HepG2 (cell line): Measurements from ENCODE around the gene ZNF213. TPM values are rescaled to one million over a fixed set of nuclear protein-coding genes. Genes with fewer than 3 reads are reported as not detected.

ENCODE experiments used
- AHR ChIP-seq: IDR thresholded peaks from 2 replicates; pipeline ENCODE4 v1.6.1; 2018; ENCODE audit warnings: missing genetic modification reagents, missing compliant biosample characterization
- CREB1 ChIP-seq, 2 experiments: fragments of 450-650 bp in 1 of 2; IDR thresholded peaks; 2 replicates each; pipeline ENCODE4 v1.6.1; 2016 to 2017; ENCODE audit warnings: control low read depth in 1 of 2, mild to moderate bottlenecking in 1 of 2, missing compliant biosample characterization in 1 of 2, missing genetic modification characterization in 1 of 2
- DPF2 ChIP-seq: sonication (generic); formaldehyde crosslinking; IDR thresholded peaks from 2 replicates; pipeline ENCODE4 v1.4.0; 2020; ENCODE audit warnings: mild to moderate bottlenecking, low read depth, missing genetic modification reagents, borderline replicate concordance
- GZF1 ChIP-seq: sonication (generic); formaldehyde crosslinking; IDR thresholded peaks from 2 replicates; pipeline ENCODE4 v1.5.1; 2020; ENCODE audit warnings: mild to moderate bottlenecking, missing genetic modification reagents
- HOXA5 ChIP-seq: sonication (generic); formaldehyde crosslinking; IDR thresholded peaks from 2 replicates; pipeline ENCODE4 v1.4.0; 2020; ENCODE audit warnings: missing genetic modification reagents
- MYC ChIP-seq: sonication (generic); formaldehyde crosslinking; IDR thresholded peaks from 2 replicates; pipeline ENCODE4 v1.9.0; 2021; ENCODE audit warnings: missing genetic modification reagents, borderline replicate concordance
- PCBP1 ChIP-seq: fragments of 200-400 bp; formaldehyde crosslinking; IDR thresholded peaks from 2 replicates; pipeline ENCODE4 v1.6.1; 2017; ENCODE audit warnings: mild to moderate bottlenecking, low read depth, low read length, borderline replicate concordance
- PHF21A ChIP-seq: sonication (generic); formaldehyde crosslinking; IDR thresholded peaks from 2 replicates; pipeline ENCODE4 v1.5.0; 2020; ENCODE audit warnings: mild to moderate bottlenecking, missing genetic modification reagents
- ZFP91 ChIP-seq: sonication (generic); formaldehyde crosslinking; IDR thresholded peaks from 2 replicates; pipeline ENCODE4 v1.9.0; 2022; ENCODE audit warnings: missing genetic modification reagents, mild to moderate bottlenecking, borderline replicate concordance
- ZHX1 ChIP-seq: sonication (generic); formaldehyde crosslinking; IDR thresholded peaks from 2 replicates; pipeline ENCODE4 v1.8.1; 2022; ENCODE audit warnings: low read depth, mild to moderate bottlenecking, missing genetic modification reagents
- ZNF20 ChIP-seq: sonication (generic); formaldehyde crosslinking; IDR thresholded peaks from 2 replicates; pipeline ENCODE4 v1.4.0; 2020; ENCODE audit warnings: mild to moderate bottlenecking, moderate library complexity, missing genetic modification reagents
- ZNF512 ChIP-seq: sonication (generic); formaldehyde crosslinking; IDR thresholded peaks from 2 replicates; pipeline ENCODE4 v1.4.0; 2020; ENCODE audit warnings: mild to moderate bottlenecking, missing genetic modification reagents
- ZNF513 ChIP-seq: sonication (generic); formaldehyde crosslinking; conservative IDR thresholded peaks from 2 replicates; pipeline ENCODE4 v1.5.0; 2020; ENCODE audit warnings: missing genetic modification reagents
- ZNF781 ChIP-seq: sonication (generic); formaldehyde crosslinking; IDR thresholded peaks from 2 replicates; pipeline ENCODE4 v1.5.1; 2020; ENCODE audit warnings: borderline replicate concordance, mild to moderate bottlenecking, missing genetic modification reagents; ENCODE audit errors: not compliant biosample characterization
- ZNF883 ChIP-seq: sonication (generic); formaldehyde crosslinking; IDR thresholded peaks from 2 replicates; pipeline ENCODE4 v1.5.1; 2020; ENCODE audit warnings: mild to moderate bottlenecking, missing genetic modification reagents; ENCODE audit errors: not compliant biosample characterization
- polyA plus RNA-seq, 8 experiments: library from polyadenylated mRNA; depleted of rRNA in 3 of 8; stranded (reverse) in 7 of 8; unstranded in 1 of 8; fragments of >200 nt; fragmentation: Illumina TruSeq in 4 of 8; extraction: Trizol in 4 of 8; gene quantifications; 2 replicates each; pipeline versions ENCODE4 v1.2.1 to v1.2.3, GENCODE V29; 2011 to 2016; ENCODE audit warnings: low read depth in 4 of 8, missing spikeins in 1 of 8, mixed read lengths in 1 of 8; ENCODE audit not compliant: insufficient read depth in 1 of 8
- total RNA-seq, 5 experiments: library from RNA; depleted of rRNA; stranded (reverse); fragments of >200 nt; fragmentation: Illumina TruSeq; extraction: Trizol; gene quantifications; 2 replicates each; pipeline ENCODE4 v1.2.3, GENCODE V29; 2016; ENCODE audit warnings: low read depth in 1 of 5
- TF ChIP-seq, protein P1 (sequence below): sonication (generic); formaldehyde crosslinking; IDR thresholded peaks from 2 replicates; pipeline ENCODE4 v1.4.0; 2020; ENCODE audit warnings: missing genetic modification reagents, borderline replicate concordance

The ZNF213 gene
- total and polyA plus RNA-seq, 2 of the 13 experiments (the other 11 are each of a cell fraction or from before 2014, with no cell fraction given), result 0.59 to 0.97 TPM

- TF ChIP-seq ZFP91, result peak; percentile 88
- peak; percentile 80; the same call in 1 of the 2 replicates for TF ChIP-seq ZNF513 (CRISPR knock-in tag)
- TF ChIP-seq DPF2 (CRISPR knock-in tag), result no peak
- TF ChIP-seq ZNF781 (CRISPR knock-in tag), result peak; percentile 30
- TF ChIP-seq, protein P1, sequence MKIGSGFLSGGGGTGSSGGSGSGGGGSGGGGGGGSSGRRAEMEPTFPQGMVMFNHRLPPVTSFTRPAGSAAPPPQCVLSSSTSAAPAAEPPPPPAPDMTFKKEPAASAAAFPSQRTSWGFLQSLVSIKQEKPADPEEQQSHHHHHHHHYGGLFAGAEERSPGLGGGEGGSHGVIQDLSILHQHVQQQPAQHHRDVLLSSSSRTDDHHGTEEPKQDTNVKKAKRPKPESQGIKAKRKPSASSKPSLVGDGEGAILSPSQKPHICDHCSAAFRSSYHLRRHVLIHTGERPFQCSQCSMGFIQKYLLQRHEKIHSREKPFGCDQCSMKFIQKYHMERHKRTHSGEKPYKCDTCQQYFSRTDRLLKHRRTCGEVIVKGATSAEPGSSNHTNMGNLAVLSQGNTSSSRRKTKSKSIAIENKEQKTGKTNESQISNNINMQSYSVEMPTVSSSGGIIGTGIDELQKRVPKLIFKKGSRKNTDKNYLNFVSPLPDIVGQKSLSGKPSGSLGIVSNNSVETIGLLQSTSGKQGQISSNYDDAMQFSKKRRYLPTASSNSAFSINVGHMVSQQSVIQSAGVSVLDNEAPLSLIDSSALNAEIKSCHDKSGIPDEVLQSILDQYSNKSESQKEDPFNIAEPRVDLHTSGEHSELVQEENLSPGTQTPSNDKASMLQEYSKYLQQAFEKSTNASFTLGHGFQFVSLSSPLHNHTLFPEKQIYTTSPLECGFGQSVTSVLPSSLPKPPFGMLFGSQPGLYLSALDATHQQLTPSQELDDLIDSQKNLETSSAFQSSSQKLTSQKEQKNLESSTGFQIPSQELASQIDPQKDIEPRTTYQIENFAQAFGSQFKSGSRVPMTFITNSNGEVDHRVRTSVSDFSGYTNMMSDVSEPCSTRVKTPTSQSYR (CRISPR knock-in tag), result no peak
- peak; percentile 97 for TF ChIP-seq HOXA5 (CRISPR knock-in tag)
- TF ChIP-seq PCBP1, result no peak
- peak; percentile 85 for TF ChIP-seq PHF21A
- TF ChIP-seq AHR, result 0 out of 2 replicates have a peak, but pooled peaks have one; percentile 40
- TF ChIP-seq GZF1 (CRISPR knock-in tag), result no peak; the same call in 1 of the 2 replicates
- no peak for TF ChIP-seq ZNF20
- no peak for TF ChIP-seq ZNF883 (CRISPR knock-in tag)
- no peak; the same call in 1 of the 2 replicates for TF ChIP-seq ZHX1 (CRISPR knock-in tag)
- TF ChIP-seq ZNF512 (CRISPR knock-in tag), result no peak
- 0 out of 2 replicates have a peak, but pooled peaks have one; percentile 7 for TF ChIP-seq CREB1 (IDR thresholded peaks at IDR 0.05)
- peak; percentile 10; the same call in 1 of the 2 replicates for TF ChIP-seq CREB1 (CRISPR knock-in tag; IDR thresholded peaks at IDR 0.05)
- peak; percentile 82 for TF ChIP-seq MYC (CRISPR knock-in tag)
Measured at GRCh38 chr16:3150346-3151218, 15.8 kb downstream of the ZNF213 start (continued).
